HepG2 (cell line): Measurements from ENCODE around the gene ODAD4. TPM values are rescaled to one million over a fixed set of nuclear protein-coding genes. Genes with fewer than 3 reads are reported as not detected.
A peak's percentile ranks its signal among the peaks of the same experiment; 100 is the strongest.

ENCODE experiments used
- ATAC-seq: fragments of 200-7000 bp; cut with Tn5 transposase; 3 replicates; pipeline ENCODE4 v1.9.1; 2020; ENCODE audit warnings: mild to moderate bottlenecking, moderate library complexity
- BruUV-seq: library from RNA; stranded (reverse); fragments of 400-500 nt; replicated peaks from 2 replicates; lab custom pipeline; 2021; lab: Mats Ljungman, UMichigan
- CTCF ChIA-PET: fragments of 300-600 bp; formaldehyde crosslinking; extraction: SDS; loops from one replicate; lab custom pipeline; 2021; ENCODE audit warnings: low total read pairs, inconsistent platforms, low intra/inter-chr PET ratio; lab: Yijun Ruan, JAX
- POLR2A ChIA-PET: fragments of 350-600 bp; sonication (Branson Sonifier 250); formaldehyde crosslinking; loops from one replicate; lab custom pipeline; 2020; ENCODE audit warnings: antibody characterized with exemption, inconsistent platforms; lab: Yijun Ruan, JAX
- DNase-seq: peaks from one replicate; pipeline ENCODE4 v3.0.0-alpha.2; 2015; ENCODE audit warnings: low spot score
- FAIRE-seq: peaks from 3 replicates; lab custom pipeline; 2011; peaks lifted over from hg19 to GRCh38; lab: Jason Lieb, UNC
- H2AFZ ChIP-seq: one replicate; pipeline ENCODE4 v1.6.1; 2011; ENCODE audit warnings: low read length, inconsistent platforms
- H3K27ac ChIP-seq: fragments of 300-600 bp; 3 replicates; pipeline ENCODE4 v1.8.0; 2011; ENCODE audit warnings: mixed run types, mild to moderate bottlenecking, mixed read lengths, low read length, inconsistent platforms; ENCODE audit not compliant: insufficient read depth; ENCODE audit errors: extremely low read length
- H3K27me3 ChIP-seq, 2 experiments: fragments of 200-600 bp in 1 of 2; 2 replicates in 1 of 2; 3 replicates in 1 of 2; pipeline versions ENCODE4 v1.6.0 to v1.8.0; 2011; ENCODE audit warnings: low read length in 2 of 2, mild to moderate bottlenecking in 2 of 2, moderate library complexity in 2 of 2, inconsistent platforms in 1 of 2; ENCODE audit not compliant: insufficient read depth in 2 of 2, control insufficient read depth in 1 of 2
- H3K36me3 ChIP-seq, 2 experiments: fragments of 200-600 bp in 1 of 2; replicated peaks in 1 of 2; 2 replicates in 1 of 2; 3 replicates in 1 of 2; pipeline versions ENCODE4 v1.5.1 to v1.8.0; 2011; ENCODE audit warnings: low read length in 2 of 2, inconsistent platforms in 1 of 2; ENCODE audit not compliant: insufficient read depth in 2 of 2, control insufficient read depth in 1 of 2
- H3K4me1 ChIP-seq: 2 replicates; pipeline ENCODE4 v1.5.1; 2012; ENCODE audit warnings: low read length, inconsistent platforms; ENCODE audit not compliant: insufficient read depth
- H3K4me2 ChIP-seq: 2 replicates; pipeline ENCODE4 v1.6.0; 2011; ENCODE audit warnings: low read depth, low read length, inconsistent platforms
- H3K4me3 ChIP-seq, 3 experiments: fragments of 200-600 bp in 1 of 3; sonication (generic), shearing (Covaris generic) in 1 of 3; replicated peaks in 1 of 3; 2 replicates each; pipeline ENCODE4 v1.5.1; 2011 to 2016; ENCODE audit warnings: low read length in 3 of 3, inconsistent platforms in 2 of 3, low read depth in 2 of 3, mild to moderate bottlenecking in 2 of 3, control low read depth in 1 of 3, mixed read lengths in 1 of 3; ENCODE audit not compliant: insufficient read depth in 1 of 3
- H3K79me2 ChIP-seq: one replicate; pipeline ENCODE4 v1.6.1; 2011; ENCODE audit warnings: low read length, inconsistent platforms; ENCODE audit not compliant: insufficient read depth
- H3K9ac ChIP-seq: 2 replicates; pipeline ENCODE4 v1.6.0; 2011; ENCODE audit warnings: mild to moderate bottlenecking, low read depth, low read length, inconsistent platforms; ENCODE audit not compliant: insufficient read depth
- H3K9me3 ChIP-seq: 2 replicates; pipeline ENCODE4 v1.5.1; 2012; ENCODE audit warnings: mild to moderate bottlenecking, low read length
- H4K20me1 ChIP-seq: 2 replicates; pipeline ENCODE4 v1.6.0; 2011; ENCODE audit warnings: inconsistent platforms, mild to moderate bottlenecking, low read length, moderate library complexity; ENCODE audit not compliant: insufficient read depth
- ARID4A ChIP-seq: sonication (generic); formaldehyde crosslinking; IDR thresholded peaks from 2 replicates; pipeline ENCODE4 v1.5.0; 2020; ENCODE audit warnings: mild to moderate bottlenecking, missing genetic modification reagents, borderline replicate concordance
- CCDC6 ChIP-seq: sonication (generic); formaldehyde crosslinking; IDR thresholded peaks from 2 replicates; pipeline ENCODE4 v1.8.1; 2022; ENCODE audit warnings: mild to moderate bottlenecking, missing genetic modification reagents, moderate library complexity
- DBP ChIP-seq: sonication (generic); formaldehyde crosslinking; IDR thresholded peaks from 2 replicates; pipeline ENCODE4 v1.4.0; 2020; ENCODE audit warnings: missing genetic modification reagents; ENCODE audit errors: not compliant biosample characterization
- GABPB1 ChIP-seq: IDR thresholded peaks from 2 replicates; pipeline ENCODE4 v1.6.1; 2016; ENCODE audit warnings: mild to moderate bottlenecking, missing genetic modification reagents, moderate library complexity, missing compliant biosample characterization
- HIC2 ChIP-seq: sonication (generic); formaldehyde crosslinking; IDR thresholded peaks from 2 replicates; pipeline ENCODE4 v1.9.0; 2022; ENCODE audit warnings: low read depth, missing genetic modification reagents
- RAD21 ChIP-seq: fragments of 450-650 bp; formaldehyde crosslinking; IDR thresholded peaks from 2 replicates; pipeline ENCODE4 v1.5.0; 2020; ENCODE audit warnings: mild to moderate bottlenecking
- RARA ChIP-seq: IDR thresholded peaks from 2 replicates; pipeline ENCODE4 v1.6.1; 2016; ENCODE audit warnings: missing genetic modification reagents, missing compliant biosample characterization
- RBM39 ChIP-seq: fragments of 200-400 bp; formaldehyde crosslinking; IDR thresholded peaks from one replicate; pipeline ENCODE4 v1.6.1; 2018; ENCODE audit warnings: antibody characterized with exemption, mild to moderate bottlenecking, low read depth, low read length; ENCODE audit not compliant: poor library complexity, severe bottlenecking
- ZBTB42 ChIP-seq: sonication (generic); formaldehyde crosslinking; IDR thresholded peaks from 2 replicates; pipeline ENCODE4 v1.5.0; 2020; ENCODE audit warnings: mild to moderate bottlenecking, missing genetic modification reagents
- ZBTB49 ChIP-seq: sonication (generic); formaldehyde crosslinking; IDR thresholded peaks from 2 replicates; pipeline ENCODE4 v1.4.0; 2020; ENCODE audit warnings: missing genetic modification reagents, borderline replicate concordance
- ZNF547 ChIP-seq: sonication (generic); formaldehyde crosslinking; IDR thresholded peaks from 2 replicates; pipeline ENCODE4 v1.5.1; 2020; ENCODE audit warnings: mild to moderate bottlenecking, missing genetic modification reagents
- ZNF607 ChIP-seq: sonication (generic); formaldehyde crosslinking; IDR thresholded peaks from 2 replicates; pipeline ENCODE4 v1.5.1; 2020; ENCODE audit warnings: missing genetic modification reagents, mild to moderate bottlenecking, borderline replicate concordance
- WGBS: methylation state at CpG from one replicate; pipeline ENCODE4 v1.1.6; 2017; ENCODE audit warnings: low lambda C conversion rate; 5-methylcytosine and 5-hydroxymethylcytosine counted together
- in situ Hi-C: cut with HindIII; loops from 2 replicates; pipeline ENCODE4 v1.10.0; 2017; ENCODE audit warnings: low pct_unique_long_range_greater_than_20kb; ENCODE audit not compliant: extremely low pct_ligation_motif_present
- intact Hi-C: fragments of 100-400 bp; cut with micrococcal nuclease; formaldehyde crosslinking; loops from one replicate; pipeline ENCODE4 v1.10.0; 2022; ENCODE audit not compliant: unreplicated experiment
- polyA plus RNA-seq, 8 experiments: library from polyadenylated mRNA; depleted of rRNA in 3 of 8; stranded (reverse) in 7 of 8; unstranded in 1 of 8; fragments of >200 nt; fragmentation: Illumina TruSeq in 4 of 8; extraction: Trizol in 4 of 8; gene quantifications; 2 replicates each; pipeline versions ENCODE4 v1.2.1 to v1.2.3, GENCODE V29; 2011 to 2016; ENCODE audit warnings: low read depth in 4 of 8, missing spikeins in 1 of 8, mixed read lengths in 1 of 8; ENCODE audit not compliant: insufficient read depth in 1 of 8
- total RNA-seq, 5 experiments: library from RNA; depleted of rRNA; stranded (reverse); fragments of >200 nt; fragmentation: Illumina TruSeq; extraction: Trizol; gene quantifications; 2 replicates each; pipeline ENCODE4 v1.2.3, GENCODE V29; 2016; ENCODE audit warnings: low read depth in 1 of 5

ODAD4 gene
- total and polyA plus RNA-seq, 2 of the 13 experiments (the other 11 are each of a cell fraction or from before 2014, with no cell fraction given) = 0.48 to 0.53 TPM

GRCh38 chr17:41989702-41990419 lies 59.4 kb downstream of the ODAD4 start:
- DNase-seq = peak; percentile 94
- intact Hi-C loops = no loop called here
- WGBS = 55% methylated on average over 5 of the region's 5 CpGs
- Histone ChIP-seq H3K36me3 (peaks cover 47 to 83% of the 10 kb centered on the region in 2 experiments), H3K27ac (peak overlapping the region; percentile 57), H3K79me2 (no peaks in the 10 kb centered on the region), H4K20me1 (no peaks in the 10 kb centered on the region; the same call in 1 of the 2 replicates), H3K4me2 (peak overlapping the region; percentile 52), H3K9ac (0 out of 2 replicates have a peak overlapping the region, but pooled peaks have one; percentile 3), H2AFZ (no peak overlapping the region), H3K4me1 (peaks cover 36% of the 10 kb centered on the region), H3K27me3 (no peaks in the 10 kb centered on the region), H3K9me3 (no peaks in the 10 kb centered on the region), H3K4me3 (no peak overlapping the region)
- ATAC-seq = peak; percentile 97
- in situ Hi-C loops = no loop called here
- POLR2A ChIA-PET = interaction anchor here (0.7 to 3.6 kb wide), 14 partner anchors 9 to 152 kb away, joined by 3 to 30 read pairs (median 4); partner anchors contain the start of genes CNP, DNAJC7, KLHL10 and NKIRAS2
- FAIRE-seq = peak; percentile 86
- BruUV-seq = no TSS peak
- CTCF ChIA-PET = interaction anchor here (1.7 kb wide), 1 partner anchor 30 kb away, joined by 4 read pairs; the partner anchor contains the start of gene NKIRAS2
- TF ChIP-seq DBP (CRISPR knock-in tag) (no peak), ZBTB49 (no peak), ZNF547 (CRISPR knock-in tag) (peak; percentile 21; the same call in 1 of the 2 replicates), ARID4A (peak; percentile 34; the same call in 1 of the 2 replicates), ZNF607 (CRISPR knock-in tag) (0 out of 2 replicates have a peak, but pooled peaks have one; percentile 27), RAD21 (CRISPR knock-in tag) (peak; percentile 35; the same call in 1 of the 2 replicates), RBM39 (no peak), ZBTB42 (no peak), RARA (CRISPR knock-in tag) (peak; percentile 49; the same call in 1 of the 2 replicates), HIC2 (CRISPR knock-in tag) (peak; percentile 85; the same call in 1 of the 2 replicates), GABPB1 (CRISPR knock-in tag) (peak; percentile 39; the same call in 1 of the 2 replicates), CCDC6 (CRISPR knock-in tag) (0 out of 2 replicates have a peak, but pooled peaks have one; percentile 31)
